DOHH2 (cell line): Measurements from ENCODE around the gene CPA3.

Source experiments
- H3F3A ChIP-seq: fragments of 200-600 bp; sonication (generic), shearing (Covaris generic); 2 replicates; pipeline ENCODE4 v1.6.0; 2016; ENCODE audit warnings: antibody characterized with exemption, mild to moderate bottlenecking; ENCODE audit not compliant: control insufficient read depth, insufficient read depth
- H3K27ac ChIP-seq: fragments of 200-600 bp; sonication (generic); 2 replicates; pipeline ENCODE4 v1.5.1; 2014; ENCODE audit warnings: low read depth, mild to moderate bottlenecking, low read length, moderate library complexity
- H3K27me3 ChIP-seq: fragments of 200-600 bp; sonication (generic); 2 replicates; pipeline ENCODE4 v1.6.1; 2014; ENCODE audit warnings: mild to moderate bottlenecking, low read length, mixed read lengths; ENCODE audit not compliant: control insufficient read depth
- H3K36me3 ChIP-seq: fragments of 200-600 bp; sonication (generic); 2 replicates; pipeline ENCODE4 v1.6.1; 2014; ENCODE audit warnings: mild to moderate bottlenecking, low read length, moderate library complexity, mixed read lengths; ENCODE audit not compliant: control insufficient read depth
- H3K4me1 ChIP-seq: fragments of 200-600 bp; sonication (generic); 2 replicates; pipeline ENCODE4 v1.6.1; 2014; ENCODE audit warnings: mild to moderate bottlenecking, low read length, mixed read lengths; ENCODE audit not compliant: control insufficient read depth
- H3K4me2 ChIP-seq: fragments of 200-600 bp; sonication (generic); 2 replicates; pipeline ENCODE4 v1.6.0; 2014; ENCODE audit warnings: mild to moderate bottlenecking, low read length, moderate library complexity
- H3K4me3 ChIP-seq: fragments of 200-600 bp; sonication (generic); 2 replicates; pipeline ENCODE4 v1.5.1; 2014; ENCODE audit warnings: mild to moderate bottlenecking, low read length, mixed read lengths
- H3K79me2 ChIP-seq: fragments of 200-600 bp; sonication (generic); 2 replicates; pipeline ENCODE4 v1.6.1; 2014; ENCODE audit warnings: mild to moderate bottlenecking, low read length, mixed read lengths; ENCODE audit not compliant: control insufficient read depth
- H3K9me2 ChIP-seq: fragments of 200-600 bp; sonication (generic); replicated peaks from 2 replicates; pipeline ENCODE4 v1.6.1; 2014; ENCODE audit warnings: mild to moderate bottlenecking, low read length, mixed read lengths; ENCODE audit not compliant: control insufficient read depth
- H3K9me3 ChIP-seq: fragments of 200-600 bp; sonication (generic); 2 replicates; pipeline ENCODE4 v1.6.1; 2014; ENCODE audit warnings: antibody characterized with exemption, low read length, mixed read lengths; ENCODE audit not compliant: control insufficient read depth, insufficient read depth
- H4K20me1 ChIP-seq: fragments of 200-600 bp; sonication (generic); 2 replicates; pipeline ENCODE4 v1.6.0; 2014; ENCODE audit warnings: low read depth, mild to moderate bottlenecking, antibody characterized with exemption, low read length, moderate library complexity; ENCODE audit not compliant: control insufficient read depth, insufficient read depth
- CTCF ChIP-seq: fragments of 200-600 bp; sonication (generic); IDR thresholded peaks from one replicate; pipeline ENCODE4 v1.5.1; 2014; ENCODE audit warnings: antibody characterized with exemption, mild to moderate bottlenecking, low read depth, low read length; ENCODE audit not compliant: poor library complexity, severe bottlenecking
- EZH2phosphoT487 ChIP-seq: fragments of 200-600 bp; sonication (generic); IDR thresholded peaks from 2 replicates; pipeline ENCODE4 v1.6.1; 2017; ENCODE audit warnings: borderline replicate concordance, mild to moderate bottlenecking, antibody characterized with exemption, low read length, moderate library complexity, mixed read lengths

Gene CPA3

GRCh38 chr3:148816981-148817525 lies 48.0 kb upstream of the CPA3 start:
- Histone ChIP-seq H3F3A (no peaks in the 10 kb centered on the region), H3K4me1 (no peaks in the 10 kb centered on the region), H3K27ac (no peak overlapping the region), H3K9me3 (no peaks in the 10 kb centered on the region), H3K79me2 (no peaks in the 10 kb centered on the region), H3K4me2 (no peak overlapping the region), H3K27me3 (no peaks in the 10 kb centered on the region), H3K4me3 (no peak overlapping the region), H4K20me1 (no peaks in the 10 kb centered on the region), H3K36me3 (no peaks in the 10 kb centered on the region), H3K9me2 (no peaks in the 10 kb centered on the region)
- TF ChIP-seq CTCF: no peak
- no peak for TF ChIP-seq EZH2phosphoT487

- Histone ChIP-seq H3K4me2 (no peak overlapping the region), H3K4me3 (no peak overlapping the region)
Measured at GRCh38 chr3:148820361-148821245, 44.5 kb upstream of the CPA3 start.

GRCh38 chr3:148823026-148823425 lies 42.1 kb upstream of the CPA3 start:
- TF ChIP-seq EZH2phosphoT487 (no peak), CTCF (no peak)
- no peaks in the 10 kb centered on the region for H3K36me3 ChIP-seq
- H3K4me2 ChIP-seq: no peak overlapping the region
- no peaks in the 10 kb centered on the region for H3K79me2 ChIP-seq
- H4K20me1 ChIP-seq: no peaks in the 10 kb centered on the region
- H3K9me3 ChIP-seq: no peaks in the 10 kb centered on the region
- no peaks in the 10 kb centered on the region for H3K27me3 ChIP-seq
- no peak overlapping the region for H3K27ac ChIP-seq
- no peaks in the 10 kb centered on the region for H3F3A ChIP-seq
- H3K4me1 ChIP-seq: no peaks in the 10 kb centered on the region
- no peaks in the 10 kb centered on the region for H3K9me2 ChIP-seq
- H3K4me3 ChIP-seq: no peak overlapping the region

More at GRCh38 chr3:148820361-148821245, 44.5 kb upstream of the CPA3 start:
- Histone ChIP-seq H3F3A (no peaks in the 10 kb centered on the region), H3K9me2 (no peaks in the 10 kb centered on the region), H4K20me1 (no peaks in the 10 kb centered on the region), H3K4me1 (no peaks in the 10 kb centered on the region), H3K79me2 (no peaks in the 10 kb centered on the region), H3K9me3 (no peaks in the 10 kb centered on the region), H3K27me3 (no peaks in the 10 kb centered on the region), H3K36me3 (no peaks in the 10 kb centered on the region), H3K27ac (no peak overlapping the region)
- TF ChIP-seq CTCF: no peak
